Measurements from ENCODE around the gene HBZ.
"Not testable (repeated sequence)": the region's sequence is repeated elsewhere in the genome, so short reads cannot be mapped to it uniquely, and the experiment has no call there.

The HBZ gene

GRCh38 chr16:165539-166374, 13.3 kb downstream of the HBZ start, which contains the start of gene HBM:
HBM (plus strand) TSS chr16:165978; CDS start chr16:165998, 20 bp downstream.
- DNase-seq: no peak

- DNase-seq: no peak
Measured at GRCh38 chr16:166375-167121, 14.1 kb downstream of the HBZ start.

- DNase-seq: no peak
Measured at GRCh38 chr16:167122-167690, 14.8 kb downstream of the HBZ start.

- DNase-seq: no peak
Measured at GRCh38 chr16:168424-168823, 16.0 kb downstream of the HBZ start.

- DNase-seq: no peak
Measured at GRCh38 chr16:169014-169413, 16.6 kb downstream of the HBZ start.

- DNase-seq: not testable (repeated sequence)
Measured at GRCh38 chr16:170088-170507, 17.7 kb downstream of the HBZ start.

- DNase-seq: no peak
Measured at GRCh38 chr16:170788-171187, 18.3 kb downstream of the HBZ start.

- DNase-seq: not testable (repeated sequence)
Measured at GRCh38 chr16:172374-172941, 20.0 kb downstream of the HBZ start, which contains the start of gene HBA2. HBA2 (plus strand) TSS chr16:172876; CDS start chr16:172913, 37 bp downstream.

GRCh38 chr16:173211-173854, 20.9 kb downstream of the HBZ start:
- not testable (repeated sequence) for DNase-seq

GRCh38 chr16:173928-174769, 21.7 kb downstream of the HBZ start:
- not testable (repeated sequence) for DNase-seq

GRCh38 chr16:175011-175949, 22.8 kb downstream of the HBZ start:
- no peak for DNase-seq

GRCh38 chr16:176006-176405, 23.6 kb downstream of the HBZ start:
- DNase-seq: not testable (repeated sequence)

- DNase-seq: not testable (repeated sequence)
Measured at GRCh38 chr16:176477-177382, 24.3 kb downstream of the HBZ start, which contains the start of gene HBA1. HBA1 (plus strand) TSS chr16:176680; CDS start chr16:176717, 37 bp downstream.

GRCh38 chr16:177394-177822, 25.0 kb downstream of the HBZ start:
- DNase-seq: no peak

GRCh38 chr16:177981-178667, 25.7 kb downstream of the HBZ start:
- no peak for DNase-seq

GRCh38 chr16:178668-179015, 26.2 kb downstream of the HBZ start:
- DNase-seq: no peak

- no peak for DNase-seq
Measured at GRCh38 chr16:179211-180092, 27.0 kb downstream of the HBZ start.
